ENCODE measurements around the gene SLC8A1.
"Not testable (repeated sequence)": the region's sequence is repeated elsewhere in the genome, so short reads cannot be mapped to it uniquely, and the experiment has no call there.

Gene SLC8A1

GRCh38 chr2:40096360-40096759 lies 355.5 kb downstream of the SLC8A1 start:
- in situ Hi-C loops (cut with MboI; ENCODE audit: low sequenced_read_pairs), result no loop called here

DNA sequence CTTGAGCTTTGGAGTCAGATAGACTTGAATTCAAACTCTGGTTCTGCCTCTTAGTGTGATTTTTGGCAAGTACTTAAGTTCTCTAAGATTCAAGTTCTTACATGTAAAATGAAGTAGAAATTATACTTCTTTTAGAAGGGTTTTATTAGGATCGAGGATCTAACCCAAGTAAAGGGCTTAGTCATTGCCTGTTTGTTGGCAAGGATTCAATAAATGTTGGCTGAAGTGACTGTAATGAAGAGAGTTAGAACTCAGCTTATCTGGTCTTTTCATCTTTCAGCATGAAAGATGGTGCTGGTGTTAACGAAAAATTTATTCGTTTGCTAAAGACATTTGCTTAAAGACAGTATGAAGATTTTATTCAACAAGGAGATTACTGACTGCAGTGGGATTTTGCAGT lies 356.9 kb downstream of the SLC8A1 start:
- in situ Hi-C loops (cut with MboI; ENCODE audit: low sequenced_read_pairs), result no loop called here

GRCh38 chr2:40094451-40094850 lies 357.4 kb downstream of the SLC8A1 start:
- in situ Hi-C loops (cut with MboI; ENCODE audit: low sequenced_read_pairs), result no loop called here

- in situ Hi-C loops (cut with MboI; ENCODE audit: low sequenced_read_pairs), result no loop called here
Observed at GRCh38 chr2:40093021-40093675, 358.7 kb downstream of the SLC8A1 start.

GRCh38 chr2:40090044-40090443 lies 361.8 kb downstream of the SLC8A1 start:
- in situ Hi-C loops (cut with MboI; ENCODE audit: low sequenced_read_pairs), result no loop called here

DNA sequence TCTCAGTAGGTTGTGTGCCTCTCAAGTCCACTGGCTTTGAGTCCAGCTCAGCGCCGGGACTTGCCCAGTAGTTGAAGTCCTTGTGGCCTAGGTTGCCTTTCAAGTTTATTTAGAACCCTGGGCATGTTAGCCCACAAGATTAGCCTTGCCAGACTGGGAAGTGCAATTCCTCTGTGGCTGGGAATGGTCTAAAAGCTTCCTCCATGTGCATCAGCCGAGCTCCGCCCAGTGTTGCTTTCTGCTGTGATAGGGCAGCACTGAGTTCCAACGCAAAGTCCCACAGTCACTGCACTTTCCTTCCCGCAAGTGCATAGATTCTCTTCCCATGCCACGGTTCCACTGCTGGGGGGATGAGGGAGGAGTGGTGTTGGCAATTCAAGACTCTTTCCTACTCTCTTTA lies 364.0 kb downstream of the SLC8A1 start:
- in situ Hi-C loops (cut with MboI; ENCODE audit: low sequenced_read_pairs), result no loop called here

GRCh38 chr2:40087434-40087833 lies 364.5 kb downstream of the SLC8A1 start:
- in situ Hi-C loops (cut with MboI; ENCODE audit: low sequenced_read_pairs), result no loop called here

DNA sequence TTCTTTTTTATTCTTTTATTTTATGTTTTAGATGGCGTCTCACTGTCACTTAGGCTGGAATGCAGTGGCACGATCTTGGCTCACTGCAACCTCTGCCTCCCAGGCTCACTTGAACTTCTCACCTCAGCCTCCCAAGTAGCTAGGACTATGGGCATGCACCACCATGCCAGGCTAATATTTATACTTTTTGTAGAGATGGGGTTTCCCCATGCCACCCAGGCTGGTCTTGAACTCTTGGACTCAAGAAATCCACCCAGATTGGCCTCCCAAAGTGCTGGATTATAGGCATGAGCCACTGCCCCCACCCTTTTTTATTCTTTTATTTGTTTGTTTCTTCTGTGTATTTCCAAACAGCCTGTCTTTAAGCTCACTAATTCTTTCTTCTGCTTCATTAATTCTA lies 366.1 kb downstream of the SLC8A1 start:
- in situ Hi-C loops (cut with MboI; ENCODE audit: low sequenced_read_pairs), result no loop called here

DNA sequence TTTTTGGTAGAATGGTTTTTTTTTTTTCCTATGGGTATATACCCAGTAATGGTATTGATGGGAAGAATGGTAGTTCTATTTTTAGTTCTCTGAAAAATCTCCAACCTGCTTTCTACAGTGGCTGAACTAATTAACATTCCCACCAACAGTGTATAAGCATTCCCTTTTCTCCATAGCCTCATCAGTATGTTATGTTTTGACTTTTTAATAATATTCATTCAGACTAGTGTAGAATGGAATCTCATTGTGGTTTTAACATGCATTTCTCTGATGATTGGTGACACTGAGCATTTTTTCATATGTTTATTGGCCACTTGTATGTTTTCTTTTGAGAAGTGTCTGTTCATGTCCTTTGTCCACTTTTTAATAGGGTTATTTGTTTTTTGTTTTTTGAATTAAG lies 378.6 kb downstream of the SLC8A1 start:
- in situ Hi-C loops (cut with MboI; ENCODE audit: low sequenced_read_pairs), result not testable (repeated sequence)

DNA sequence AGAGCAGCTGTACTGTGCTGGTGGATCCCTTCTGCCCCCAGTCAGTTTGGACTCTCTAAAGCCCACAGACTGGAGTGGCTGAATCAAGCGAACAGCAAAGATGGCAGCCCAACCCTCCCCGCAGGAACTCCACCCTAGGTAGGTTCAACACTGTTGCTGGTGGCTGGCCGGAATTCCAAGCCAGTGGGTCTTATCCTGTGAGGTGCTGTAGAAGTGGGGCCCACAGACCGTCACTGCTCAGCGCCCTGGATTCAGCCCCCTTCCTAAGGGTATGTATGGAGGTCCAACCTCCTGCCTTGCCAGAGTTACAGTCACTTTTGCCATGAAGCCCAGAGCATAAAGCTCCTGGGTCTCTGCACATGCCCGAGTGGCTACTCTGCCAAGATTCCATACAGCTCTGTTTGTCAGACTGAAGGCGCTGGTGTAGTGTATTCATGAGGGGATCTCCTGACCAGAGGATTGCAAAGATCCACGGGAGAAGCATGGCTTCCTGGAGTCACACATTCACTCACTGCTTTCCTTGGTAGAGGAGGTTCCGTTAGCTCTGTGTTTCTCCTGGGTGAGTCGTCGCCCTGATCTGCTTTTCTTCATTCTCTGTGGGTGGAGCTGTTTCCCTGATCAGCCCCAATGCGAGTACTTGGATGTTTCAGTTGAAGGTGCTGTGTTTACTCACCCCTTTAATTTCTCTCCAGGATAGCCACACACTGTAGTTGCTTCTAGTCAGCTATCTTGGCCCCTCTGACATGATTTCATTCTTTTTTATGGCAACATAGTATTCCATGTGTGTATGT lies 379.3 kb downstream of the SLC8A1 start:
- in situ Hi-C loops (cut with MboI; ENCODE audit: low sequenced_read_pairs), result no loop called here

GRCh38 chr2:40062381-40062780 lies 389.5 kb downstream of the SLC8A1 start:
- in situ Hi-C loops (cut with MboI; ENCODE audit: low sequenced_read_pairs), result no loop called here

GRCh38 chr2:40049781-40050180 lies 402.1 kb downstream of the SLC8A1 start:
- in situ Hi-C loops (cut with MboI; ENCODE audit: low sequenced_read_pairs), result no loop called here

GRCh38 chr2:40048506-40048905 lies 403.4 kb downstream of the SLC8A1 start:
- in situ Hi-C loops (cut with MboI; ENCODE audit: low sequenced_read_pairs), result no loop called here

- in situ Hi-C loops (cut with MboI; ENCODE audit: low sequenced_read_pairs), result no loop called here
Observed at GRCh38 chr2:40047406-40047805, 404.5 kb downstream of the SLC8A1 start.

Data from hTERT RPE-1 (cell line).